Measurements from ENCODE around the gene KCNQ5. TPM values are rescaled to one million over a fixed set of nuclear protein-coding genes. Genes with fewer than 3 reads are reported as not detected.
"Not testable (repeated sequence)": the region's sequence is repeated elsewhere in the genome, so short reads cannot be mapped to it uniquely, and the experiment has no call there.

Gene KCNQ5
- polyA plus RNA-seq, 3 donors = not detected

DNA sequence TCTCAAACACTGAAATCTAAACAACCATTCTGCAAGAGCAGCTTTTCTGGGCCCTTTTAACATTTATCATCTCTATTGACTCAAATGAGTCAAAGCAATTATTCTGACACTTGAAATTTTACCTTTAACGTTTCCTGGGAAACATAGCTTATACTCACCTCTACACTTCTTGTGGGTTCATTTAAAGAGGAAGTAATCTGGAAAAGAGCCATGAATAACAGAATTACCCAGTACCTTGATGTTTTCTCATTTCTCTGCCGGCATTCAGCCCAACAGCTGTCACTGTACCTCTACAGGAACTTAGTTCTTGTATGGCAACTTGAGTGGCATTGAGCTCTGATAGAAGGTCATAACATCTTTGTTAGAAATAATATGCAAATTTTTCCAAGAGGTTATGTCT is 272.2 kb downstream of the KCNQ5 start:
- intact Hi-C loops (cut with micrococcal nuclease) = no loop called here
- H3K9me3 ChIP-seq (replicated peaks in 1 of 2; ENCODE audit: control insufficient read depth in 1 of 2, insufficient read depth in 1 of 2, low read length in 2 of 2) = no peaks in the 10 kb centered on the region
- Mint-ChIP-seq H3K4me1 (no peaks in the 10 kb centered on the region), H3K4me3 (no peak overlapping the region), H3K9me3 (peaks cover 4 to 12% (median 9%) of the 10 kb centered on the region in 7 donors), H3K27ac (no peak overlapping the region), H3K36me3 (no peaks in the 10 kb centered on the region), H3K27me3 (ENCODE audit: low read depth in 3 of 3) (no peaks in the 10 kb centered on the region)
- TF ChIP-seq CTCF (IDR thresholded peaks at IDR 0.05) = no peak
- H4K20me1 ChIP-seq (ENCODE audit: insufficient read depth, low read length) = no peaks in the 10 kb centered on the region
- H2AFZ ChIP-seq (ENCODE audit: insufficient read depth, low read depth, low read length, poor library complexity, severe bottlenecking) = no peak overlapping the region
- no CpG with 5 or more reads among the region's 2 CpGs for WGBS (ENCODE audit: insufficient coverage)
- no peak overlapping the region for H3K27ac ChIP-seq (ENCODE audit: low read depth in 1 of 2, low read length in 2 of 2)
- H3K4me1 ChIP-seq (ENCODE audit: control insufficient read depth in 1 of 2, insufficient read depth in 2 of 2, low read length in 2 of 2) = no peaks in the 10 kb centered on the region
- no peak overlapping the region for H3K9ac ChIP-seq (ENCODE audit: insufficient read depth, low read length, poor library complexity, severe bottlenecking)
- no peak for DNase-seq
- no peaks in the 10 kb centered on the region for H3K36me3 ChIP-seq (replicated peaks in 1 of 2; ENCODE audit: control insufficient read depth in 1 of 2, insufficient read depth in 2 of 2, low read length in 2 of 2)
- no peak overlapping the region for H3K4me3 ChIP-seq (replicated peaks in 1 of 3; ENCODE audit: low read depth in 2 of 3, low read length in 3 of 3)
- H3K4me2 ChIP-seq (replicated peaks; ENCODE audit: extremely low read depth, low read length, poor library complexity, severe bottlenecking) = no peak overlapping the region
- H3K27me3 ChIP-seq (ENCODE audit: control insufficient read depth in 2 of 2, insufficient read depth in 2 of 2, low read length in 2 of 2) = no peaks in the 10 kb centered on the region
- H3K79me2 ChIP-seq (ENCODE audit: insufficient read depth, low read length) = no peaks in the 10 kb centered on the region

- DNase-seq; H3K4me1 ChIP-seq (ENCODE audit: control insufficient read depth in 1 of 2, insufficient read depth in 2 of 2, low read length in 2 of 2); H3K27ac ChIP-seq (ENCODE audit: low read depth in 1 of 2, low read length in 2 of 2); H3K27me3 Mint-ChIP-seq (ENCODE audit: low read depth in 3 of 3); intact Hi-C loops (cut with micrococcal nuclease); H3K36me3 Mint-ChIP-seq; H2AFZ ChIP-seq (ENCODE audit: insufficient read depth, low read depth, low read length, poor library complexity, severe bottlenecking); H3K4me3 ChIP-seq (replicated peaks in 1 of 3; ENCODE audit: low read depth in 2 of 3, low read length in 3 of 3); H3K4me1 Mint-ChIP-seq; H3K4me3 Mint-ChIP-seq; H3K36me3 ChIP-seq (replicated peaks in 1 of 2; ENCODE audit: control insufficient read depth in 1 of 2, insufficient read depth in 2 of 2, low read length in 2 of 2); H3K27ac Mint-ChIP-seq; H3K4me2 ChIP-seq (replicated peaks; ENCODE audit: extremely low read depth, low read length, poor library complexity, severe bottlenecking); H3K9me3 ChIP-seq (replicated peaks in 1 of 2; ENCODE audit: control insufficient read depth in 1 of 2, insufficient read depth in 1 of 2, low read length in 2 of 2); H3K9ac ChIP-seq (ENCODE audit: insufficient read depth, low read length, poor library complexity, severe bottlenecking); H3K27me3 ChIP-seq (ENCODE audit: control insufficient read depth in 2 of 2, insufficient read depth in 2 of 2, low read length in 2 of 2); H4K20me1 ChIP-seq (ENCODE audit: insufficient read depth, low read length); H3K79me2 ChIP-seq (ENCODE audit: insufficient read depth, low read length): not testable (repeated sequence)
- WGBS (ENCODE audit: insufficient coverage) = no CpG with 5 or more reads among the region's 3 CpGs
- H3K9me3 Mint-ChIP-seq = peaks cover 5 to 22% (median 18%) of the 10 kb centered on the region in 7 donors
These were observed 276.4 kb downstream of the KCNQ5 start for GRCh38 chr6:72898313-72898712.

Measured in CD14-positive monocyte (primary cell).